ENCODE measurements around the gene CD1D.

- no peak for TF ChIP-seq CTCF (IDR thresholded peaks at IDR 0.05)
- TF ChIP-seq POLR2AphosphoS5 (IDR thresholded peaks at IDR 0.05): no peak
- TF ChIP-seq POLR2A (IDR thresholded peaks at IDR 0.05): no peak
Observed at GRCh38 chr1:158191299-158191698, 10.6 kb downstream of the CD1D start.
